AG09319 (cell line): Measurements from ENCODE around the gene APCDD1.

ENCODE experiments used
- DNase-seq: peaks from one replicate; pipeline ENCODE4 v3.0.0-alpha.2; 2010; ENCODE audit warnings: low read depth; ENCODE audit errors: extremely low read depth
- CTCF ChIP-seq: IDR thresholded peaks from 2 replicates; pipeline ENCODE4 v1.5.1; 2011; ENCODE audit warnings: low read depth, mild to moderate bottlenecking, inconsistent platforms, low read length, moderate library complexity

Gene APCDD1

GRCh38 chr18:10453806-10454680 lies at the start of gene APCDD1:
TSS of gene APCDD1 (plus strand) at chr18:10454635. CDS start at chr18:10454982, 347 bp downstream.
- no peak for DNase-seq

GRCh38 chr18:10405014-10405493 lies 49.4 kb upstream of the APCDD1 start:
- TF ChIP-seq CTCF = no peak
- no peak for DNase-seq

More at GRCh38 chr18:10453806-10454680, at the start of gene APCDD1:
- no peak for TF ChIP-seq CTCF

GRCh38 chr18:10405816-10406663 lies 48.4 kb upstream of the APCDD1 start:
- TF ChIP-seq CTCF = no peak
- no peak for DNase-seq

- no peak for TF ChIP-seq CTCF
- DNase-seq = no peak
Measured at GRCh38 chr18:10408131-10408530, 46.3 kb upstream of the APCDD1 start.

- no peak for DNase-seq
- no peak for TF ChIP-seq CTCF
Measured at GRCh38 chr18:10409041-10409440, 45.4 kb upstream of the APCDD1 start.

- DNase-seq = no peak
- no peak for TF ChIP-seq CTCF
Measured at GRCh38 chr18:10410472-10411308, 43.7 kb upstream of the APCDD1 start.
